SK-N-SH treated with all-trans-retinoic acid at 6 μM for 48 hours (cell line): ENCODE results near the gene AMOTL2.

ENCODE experiments used
- ATAC-seq: fragments of 200-7000 bp; cut with Tn5 transposase; 3 replicates; pipeline ENCODE4 v1.9.1; 2020; ENCODE audit warnings: mild to moderate bottlenecking, moderate library complexity
- ARNTL ChIP-seq: fragments of 450-650 bp; formaldehyde crosslinking; IDR thresholded peaks from 2 replicates; pipeline ENCODE4 v1.5.0; 2020; ENCODE audit warnings: low read depth, mild to moderate bottlenecking, moderate library complexity, borderline replicate concordance
- BACH2 ChIP-seq: fragments of 250-450 bp; sonication (Bioruptor Pico); IDR thresholded peaks from 2 replicates; pipeline ENCODE4 v1.9.0; 2021; ENCODE audit warnings: mild to moderate bottlenecking, borderline replicate concordance
- CREB5 ChIP-seq: fragments of 250-450 bp; sonication (Bioruptor Pico); IDR thresholded peaks from 2 replicates; pipeline ENCODE4 v1.5.1; 2020; ENCODE audit warnings: low read depth, mild to moderate bottlenecking, moderate library complexity
- CSDC2 ChIP-seq: fragments of 250-450 bp; sonication (Bioruptor Pico); IDR thresholded peaks from 2 replicates; pipeline ENCODE4 v1.5.0; 2020; ENCODE audit warnings: mild to moderate bottlenecking, moderate library complexity
- CSRNP3 ChIP-seq: fragments of 250-450 bp; sonication (Bioruptor Pico); IDR thresholded peaks from 2 replicates; pipeline ENCODE4 v1.5.1; 2021; ENCODE audit warnings: mild to moderate bottlenecking, moderate library complexity
- ESRRG ChIP-seq: fragments of 250-450 bp; sonication (Bioruptor Pico); IDR thresholded peaks from 2 replicates; pipeline ENCODE4 v1.6.1; 2021; ENCODE audit warnings: mild to moderate bottlenecking
- GLIS3 ChIP-seq: fragments of 250-450 bp; sonication (Bioruptor Pico); IDR thresholded peaks from 2 replicates; pipeline ENCODE4 v1.5.0; 2020; ENCODE audit warnings: mild to moderate bottlenecking, moderate library complexity
- ISL1 ChIP-seq: fragments of 250-450 bp; sonication (Bioruptor Pico); IDR thresholded peaks from 2 replicates; pipeline ENCODE4 v2.1.2; 2022; ENCODE audit warnings: mild to moderate bottlenecking, moderate library complexity
- OSR1 ChIP-seq: fragments of 250-450 bp; sonication (Bioruptor Pico); IDR thresholded peaks from 2 replicates; pipeline ENCODE4 v1.8.0; 2022; ENCODE audit warnings: moderate library complexity, mild to moderate bottlenecking, inconsistent platforms
- PATZ1 ChIP-seq: fragments of 250-450 bp; sonication (Bioruptor Pico); IDR thresholded peaks from 2 replicates; pipeline ENCODE4 v1.8.0; 2020; ENCODE audit warnings: mild to moderate bottlenecking, moderate library complexity, borderline replicate concordance
- POU6F1 ChIP-seq: fragments of 250-450 bp; sonication (Bioruptor Pico); IDR thresholded peaks from 2 replicates; pipeline ENCODE4 v1.8.0; 2021; ENCODE audit warnings: low read depth, mild to moderate bottlenecking, moderate library complexity, borderline replicate concordance
- PPARA ChIP-seq: fragments of 250-450 bp; sonication (Bioruptor Pico); IDR thresholded peaks from 2 replicates; pipeline ENCODE4 v1.5.0; 2020; ENCODE audit warnings: mild to moderate bottlenecking, borderline replicate concordance
- SNAI2 ChIP-seq: fragments of 250-450 bp; sonication (Bioruptor Pico); IDR thresholded peaks from 2 replicates; pipeline ENCODE4 v1.5.0; 2020; ENCODE audit warnings: mild to moderate bottlenecking, moderate library complexity
- TOX ChIP-seq: fragments of 250-450 bp; sonication (Bioruptor Pico); IDR thresholded peaks from 2 replicates; pipeline ENCODE4 v1.8.0; 2021; ENCODE audit warnings: mild to moderate bottlenecking, moderate library complexity, borderline replicate concordance
- TSHZ2 ChIP-seq: fragments of 250-450 bp; sonication (Bioruptor Pico); IDR thresholded peaks from 2 replicates; pipeline ENCODE4 v1.5.0; 2020; ENCODE audit warnings: mild to moderate bottlenecking, moderate library complexity
- ZC3H10 ChIP-seq: fragments of 250-450 bp; sonication (Bioruptor Pico); IDR thresholded peaks from 2 replicates; pipeline ENCODE4 v1.5.1; 2021; ENCODE audit warnings: mild to moderate bottlenecking, moderate library complexity
- ZFP3 ChIP-seq: fragments of 250-450 bp; sonication (Bioruptor Pico); IDR thresholded peaks from 2 replicates; pipeline ENCODE4 v1.5.0; 2020; ENCODE audit warnings: mild to moderate bottlenecking, moderate library complexity
- ZFP30 ChIP-seq: fragments of 450-650 bp; formaldehyde crosslinking; IDR thresholded peaks from 2 replicates; pipeline ENCODE4 v1.5.0; 2022; ENCODE audit warnings: mild to moderate bottlenecking, moderate library complexity
- ZNF565 ChIP-seq: fragments of 450-650 bp; formaldehyde crosslinking; conservative IDR thresholded peaks from 2 replicates; pipeline ENCODE4 v1.5.0; 2020; ENCODE audit warnings: low read depth, mild to moderate bottlenecking, moderate library complexity
- ZNF70 ChIP-seq: fragments of 450-650 bp; formaldehyde crosslinking; IDR thresholded peaks from 2 replicates; pipeline ENCODE4 v1.5.0; 2020; ENCODE audit warnings: mild to moderate bottlenecking, moderate library complexity
- ZNF8 ChIP-seq: fragments of 450-650 bp; formaldehyde crosslinking; IDR thresholded peaks from 2 replicates; pipeline ENCODE4 v1.5.0; 2020; ENCODE audit warnings: mild to moderate bottlenecking, moderate library complexity

AMOTL2 gene

GRCh38 chr3:134394380-134394779, 20.1 kb upstream of the AMOTL2 start (continued):
- TF ChIP-seq CREB5 (no peak), ZNF70 (CRISPR knock-in tag) (no peak), BACH2 (no peak), ARNTL (CRISPR knock-in tag) (no peak), PATZ1 (no peak)

GRCh38 chr3:134393074-134393473, 18.8 kb upstream of the AMOTL2 start:
- TF ChIP-seq ZFP3 (CRISPR knock-in tag), result no peak
- TF ChIP-seq BACH2, result no peak
- no peak for TF ChIP-seq ZFP30 (CRISPR knock-in tag)
- ATAC-seq, result no peak

GRCh38 chr3:134392336-134392983, 18.2 kb upstream of the AMOTL2 start:
- peak; percentile 35; the same call in 1 of the 3 replicates for ATAC-seq
- no peak for TF ChIP-seq ZFP30 (CRISPR knock-in tag)
- TF ChIP-seq SNAI2, result no peak
- TF ChIP-seq ZNF8, result no peak

GRCh38 chr3:134389865-134390264, 15.6 kb upstream of the AMOTL2 start:
- ATAC-seq, result no peak
- TF ChIP-seq CSRNP3 (CRISPR knock-in tag) (no peak), ESRRG (CRISPR knock-in tag) (no peak), ISL1 (no peak), ZNF565 (CRISPR knock-in tag) (no peak), TSHZ2 (no peak), GLIS3 (CRISPR knock-in tag) (no peak), POU6F1 (CRISPR knock-in tag) (no peak), CSDC2 (no peak), TOX (no peak), SNAI2 (no peak)

GRCh38 chr3:134388788-134389485, 14.7 kb upstream of the AMOTL2 start:
- TF ChIP-seq ZNF8 (no peak), BACH2 (no peak), OSR1 (CRISPR knock-in tag) (no peak), SNAI2 (no peak), ZNF565 (CRISPR knock-in tag) (no peak), GLIS3 (CRISPR knock-in tag) (no peak), ZFP3 (CRISPR knock-in tag) (no peak), ZNF70 (CRISPR knock-in tag) (no peak), PPARA (CRISPR knock-in tag) (no peak), ZC3H10 (CRISPR knock-in tag) (no peak), CSRNP3 (CRISPR knock-in tag) (no peak), ZFP30 (CRISPR knock-in tag) (no peak)
- no peak for ATAC-seq
